ENCODE results near the gene RAPH1. TPM values are rescaled to one million over a fixed set of nuclear protein-coding genes. Genes with fewer than 3 reads are reported as not detected.

Gene RAPH1
- total RNA-seq, 1 experiment from 2014 or later = 16.5 TPM

DNA sequence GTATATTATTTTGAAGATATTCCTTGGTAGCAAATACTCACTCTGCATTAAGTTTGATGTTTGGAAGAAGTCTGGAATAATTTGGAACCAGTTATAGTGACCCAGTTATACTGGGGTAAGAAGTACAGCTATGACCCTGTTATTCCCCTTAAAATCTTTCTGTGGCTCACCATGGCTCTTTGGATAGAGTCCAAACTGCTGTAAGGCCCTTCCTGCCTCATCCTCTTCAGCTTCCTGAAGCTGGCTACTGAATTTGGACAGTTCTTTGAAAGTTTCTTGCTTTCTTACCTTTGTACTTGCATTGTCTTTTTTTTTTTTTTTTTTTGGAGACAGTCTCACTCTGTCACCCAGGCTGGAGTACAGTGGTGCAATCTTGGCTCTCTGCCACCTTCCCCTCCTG lies 121.3 kb downstream of the RAPH1 start:
- H3K27ac ChIP-seq = no peak overlapping the region
- BruUV-seq (replicated peaks) = no TSS peak

GRCh38 chr2:203412546-203413331 lies 122.4 kb downstream of the RAPH1 start:
- Histone ChIP-seq H3K9me3 (ENCODE audit: insufficient read depth, low read depth) (no peaks in the 10 kb centered on the region), H3K36me3 (ENCODE audit: low read depth) (no peaks in the 10 kb centered on the region), H3K4me1 (replicated peaks; ENCODE audit: insufficient read depth) (no peaks in the 10 kb centered on the region), H3K27me3 (ENCODE audit: insufficient read depth, low read depth) (no peaks in the 10 kb centered on the region), H3K9me2 (ENCODE audit: insufficient read depth) (no peaks in the 10 kb centered on the region), H3K27ac (no peak overlapping the region), H3K4me2 (no peak overlapping the region), H3F3A (ENCODE audit: insufficient read depth, low read depth) (no peaks in the 10 kb centered on the region), H2AFZ (no peak overlapping the region), H4K20me1 (ENCODE audit: insufficient read depth) (no peaks in the 10 kb centered on the region), H3K79me2 (ENCODE audit: low read depth) (no peaks in the 10 kb centered on the region), H3K4me3 (no peak overlapping the region)
- no TSS peak for BruUV-seq (replicated peaks)
- POLR2A ChIA-PET (ENCODE audit: unreplicated experiment) = interaction anchor here (0.7 kb wide), 1 partner anchor 1120 kb away, joined by 3 read pairs; no protein-coding TSS in a partner anchor
- intact Hi-C loops (cut with micrococcal nuclease; ENCODE audit: unreplicated experiment) = no loop called here
- no peak for TF ChIP-seq CTCF (conservative IDR thresholded peaks at IDR 0.05)
- no peak for TF ChIP-seq EZH2 (IDR thresholded peaks at IDR 0.05; ENCODE audit: low read depth)
- no peak for DNase-seq
- CTCF ChIA-PET = no interaction called here

More for the DNA sequence above, 121.3 kb downstream of the RAPH1 start:
- Histone ChIP-seq H2AFZ (no peak overlapping the region), H3K9me2 (ENCODE audit: insufficient read depth) (no peaks in the 10 kb centered on the region), H3K4me3 (no peak overlapping the region), H3F3A (ENCODE audit: insufficient read depth, low read depth) (no peaks in the 10 kb centered on the region), H3K4me2 (no peak overlapping the region), H3K9me3 (ENCODE audit: insufficient read depth, low read depth) (no peaks in the 10 kb centered on the region), H4K20me1 (ENCODE audit: insufficient read depth) (no peaks in the 10 kb centered on the region), H3K79me2 (ENCODE audit: low read depth) (no peaks in the 10 kb centered on the region), H3K36me3 (ENCODE audit: low read depth) (no peaks in the 10 kb centered on the region), H3K4me1 (replicated peaks; ENCODE audit: insufficient read depth) (no peaks in the 10 kb centered on the region), H3K27me3 (ENCODE audit: insufficient read depth, low read depth) (no peaks in the 10 kb centered on the region)
- no peak for DNase-seq
- CTCF ChIA-PET = no interaction called here
- POLR2A ChIA-PET (ENCODE audit: unreplicated experiment) = no interaction called here
- TF ChIP-seq CTCF (conservative IDR thresholded peaks at IDR 0.05) (no peak), EZH2 (IDR thresholded peaks at IDR 0.05; ENCODE audit: low read depth) (no peak)
- intact Hi-C loops (cut with micrococcal nuclease; ENCODE audit: unreplicated experiment) = no loop called here

- BruUV-seq (replicated peaks) = no TSS peak
- Histone ChIP-seq H3K27ac (no peak overlapping the region), H3K9me2 (ENCODE audit: insufficient read depth) (no peaks in the 10 kb centered on the region), H3K4me2 (no peak overlapping the region), H4K20me1 (ENCODE audit: insufficient read depth) (no peaks in the 10 kb centered on the region; the same call in 1 of the 2 replicates), H3K4me1 (replicated peaks; ENCODE audit: insufficient read depth) (peaks cover 15% of the 10 kb centered on the region), H3K36me3 (ENCODE audit: low read depth) (no peaks in the 10 kb centered on the region), H2AFZ (no peak overlapping the region), H3K9me3 (ENCODE audit: insufficient read depth, low read depth) (no peaks in the 10 kb centered on the region; the same call in 1 of the 2 replicates), H3K27me3 (ENCODE audit: insufficient read depth, low read depth) (no peaks in the 10 kb centered on the region), H3K4me3 (no peak overlapping the region), H3K79me2 (ENCODE audit: low read depth) (no peaks in the 10 kb centered on the region), H3F3A (ENCODE audit: insufficient read depth, low read depth) (no peaks in the 10 kb centered on the region)
- no peak for DNase-seq
- intact Hi-C loops (cut with micrococcal nuclease; ENCODE audit: unreplicated experiment) = no loop called here
- ChIA-PET POLR2A (ENCODE audit: unreplicated experiment) (no interaction called here), CTCF (interaction anchor here (0.6 kb wide), 1 partner anchor 153 kb away, joined by 6 read pairs; no protein-coding TSS in a partner anchor)
- no peak for TF ChIP-seq CTCF (conservative IDR thresholded peaks at IDR 0.05)
- TF ChIP-seq EZH2 (IDR thresholded peaks at IDR 0.05; ENCODE audit: low read depth) = no peak
These were observed 127.6 kb downstream of the RAPH1 start for GRCh38 chr2:203407496-203407895.
